Measurements from ENCODE around the gene LYRM4.
"Not testable (repeated sequence)": the region's sequence is repeated elsewhere in the genome, so short reads cannot be mapped to it uniquely, and the experiment has no call there.

The LYRM4 gene

DNA sequence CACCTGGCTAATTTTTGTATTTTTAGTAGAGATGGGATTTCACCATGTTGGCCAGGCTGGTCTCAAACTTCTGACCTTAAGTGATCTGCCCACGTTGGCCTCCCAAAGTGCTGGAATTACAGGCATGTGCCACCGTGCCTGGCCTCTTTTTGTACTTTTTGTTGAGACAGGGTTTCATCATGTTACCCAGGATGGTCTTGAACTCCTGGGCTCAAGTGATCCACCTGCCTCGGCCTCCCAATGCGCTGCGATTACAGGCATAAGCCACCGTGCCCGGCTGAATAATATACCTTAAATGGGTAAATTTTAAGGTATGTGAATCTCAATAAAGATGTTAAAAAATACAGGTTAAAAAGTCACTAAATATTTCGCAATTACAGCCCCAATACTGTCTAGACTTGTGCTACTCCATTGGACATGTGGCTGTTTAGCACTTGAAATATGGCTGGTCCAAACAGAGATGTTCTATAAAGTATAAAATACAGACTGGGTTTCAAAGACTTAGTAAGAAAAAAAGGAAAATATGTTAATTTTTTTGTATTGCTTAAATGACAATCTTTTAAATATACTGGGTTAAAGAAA, 133.6 kb downstream of the LYRM4 start:
- no peak for DNase-seq (ENCODE audit: low read depth, low spot score)
- H3K27ac ChIP-seq: no peak overlapping the region

GRCh38 chr6:5126214-5126613, 134.5 kb downstream of the LYRM4 start:
- no peak for DNase-seq (ENCODE audit: low read depth, low spot score)
- peak overlapping the region; percentile 69 for H3K27ac ChIP-seq

GRCh38 chr6:5125152-5126006, 135.4 kb downstream of the LYRM4 start:
- DNase-seq (ENCODE audit: low read depth, low spot score): no peak
- H3K27ac ChIP-seq: peak overlapping the region; percentile 69

GRCh38 chr6:5124526-5124925, 136.2 kb downstream of the LYRM4 start:
- DNase-seq (ENCODE audit: low read depth, low spot score): no peak
- peak overlapping the region; percentile 69 for H3K27ac ChIP-seq

DNA sequence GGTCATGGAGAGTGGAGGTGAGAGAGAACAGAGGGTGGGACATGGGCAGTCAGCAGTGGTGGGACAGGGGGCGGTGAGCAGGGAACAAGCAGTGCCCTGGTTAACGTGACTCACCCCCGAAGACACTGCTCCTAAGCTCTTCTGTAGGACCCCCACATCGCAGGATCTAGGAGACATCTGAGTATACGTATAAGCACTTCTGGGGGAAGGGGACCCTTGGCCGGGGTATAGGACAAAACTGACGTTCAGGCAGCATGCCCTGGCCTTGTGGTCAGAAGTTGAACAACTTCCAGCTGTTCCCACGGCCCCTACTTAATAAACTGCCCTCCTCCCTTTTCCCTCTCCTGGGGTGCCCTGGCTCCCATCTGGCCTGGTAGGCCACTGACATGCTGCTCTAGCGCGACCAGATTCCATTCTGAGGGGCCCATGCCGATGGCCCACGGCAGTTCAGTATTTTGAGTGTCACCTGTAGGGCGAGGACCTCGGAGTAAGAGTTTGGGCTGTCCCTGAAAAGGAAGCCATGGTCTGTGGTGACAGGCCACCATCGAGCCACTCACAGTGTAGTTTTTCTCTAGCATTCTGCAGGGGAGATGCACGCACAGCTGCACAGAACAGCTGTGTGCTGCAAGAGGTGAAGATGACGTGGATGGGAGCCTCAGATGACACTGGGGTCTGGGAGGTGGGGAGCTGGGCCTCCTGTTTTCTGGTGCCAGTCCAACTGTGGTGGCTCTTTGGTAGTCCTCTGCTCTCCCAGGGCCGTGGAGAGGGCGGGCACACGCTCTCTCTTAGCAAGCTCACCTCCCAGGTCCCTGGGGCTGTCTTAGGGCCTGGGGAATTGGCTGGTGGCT, 137.2 kb downstream of the LYRM4 start:
- no peak for DNase-seq (ENCODE audit: low read depth, low spot score)
- no peak overlapping the region for H3K27ac ChIP-seq

GRCh38 chr6:5122504-5123112, 138.1 kb downstream of the LYRM4 start:
- DNase-seq (ENCODE audit: low read depth, low spot score): no peak

DNA sequence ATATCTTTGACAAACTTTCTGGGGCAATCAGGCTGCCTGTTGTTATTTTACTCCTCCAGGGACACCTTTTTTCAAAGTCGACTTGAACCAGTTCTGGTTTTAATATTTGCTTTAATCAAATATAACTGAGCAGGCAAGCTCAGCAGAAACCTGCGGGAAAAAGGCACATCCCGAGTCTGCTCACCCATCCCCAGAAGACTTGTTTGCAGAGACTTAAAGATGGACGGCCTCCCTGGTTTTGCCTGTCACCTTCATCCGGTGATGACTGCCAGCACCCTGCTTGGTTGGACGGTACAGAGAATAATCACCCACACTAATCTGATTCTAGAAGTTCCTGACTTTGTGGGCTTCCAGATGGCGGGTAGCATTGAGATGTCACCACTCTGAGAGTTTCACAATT, 138.8 kb downstream of the LYRM4 start:
- no peak overlapping the region for H3K27ac ChIP-seq
- no peak for DNase-seq (ENCODE audit: low read depth, low spot score)

More at GRCh38 chr6:5122504-5123112, 138.1 kb downstream of the LYRM4 start:
- H3K27ac ChIP-seq: no peak overlapping the region

- H3K27ac ChIP-seq: no peak overlapping the region
- DNase-seq (ENCODE audit: low read depth, low spot score): no peak
Observed at GRCh38 chr6:5121479-5121878, 139.3 kb downstream of the LYRM4 start.

GRCh38 chr6:5120543-5120942, 140.2 kb downstream of the LYRM4 start:
- not testable (repeated sequence) for H3K27ac ChIP-seq; DNase-seq (ENCODE audit: low read depth, low spot score)

DNA sequence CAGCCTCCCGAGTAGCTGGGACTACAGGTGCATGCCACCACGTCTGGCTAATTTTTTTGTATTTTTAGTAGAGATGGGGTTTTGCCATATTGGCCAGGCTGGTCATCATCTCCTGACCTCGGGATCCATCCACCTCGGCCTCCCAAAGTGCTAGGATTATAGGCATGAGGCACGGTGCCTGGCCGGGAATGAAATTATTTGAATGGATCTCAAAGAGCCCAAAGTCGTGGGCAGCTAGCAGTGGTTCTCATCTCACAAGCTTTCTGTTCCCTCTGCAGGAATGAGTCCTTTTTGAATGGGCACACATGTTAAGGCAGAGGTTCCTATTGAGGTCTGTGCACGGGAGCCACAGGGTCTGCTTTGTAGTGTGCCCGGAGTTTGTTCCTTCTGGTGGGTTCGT, 140.7 kb downstream of the LYRM4 start:
- no peak for DNase-seq (ENCODE audit: low read depth, low spot score)
- no peak overlapping the region for H3K27ac ChIP-seq

- no peak for DNase-seq (ENCODE audit: low read depth, low spot score)
- H3K27ac ChIP-seq: no peak overlapping the region
Observed at GRCh38 chr6:5119090-5119951, 141.4 kb downstream of the LYRM4 start.

DNA sequence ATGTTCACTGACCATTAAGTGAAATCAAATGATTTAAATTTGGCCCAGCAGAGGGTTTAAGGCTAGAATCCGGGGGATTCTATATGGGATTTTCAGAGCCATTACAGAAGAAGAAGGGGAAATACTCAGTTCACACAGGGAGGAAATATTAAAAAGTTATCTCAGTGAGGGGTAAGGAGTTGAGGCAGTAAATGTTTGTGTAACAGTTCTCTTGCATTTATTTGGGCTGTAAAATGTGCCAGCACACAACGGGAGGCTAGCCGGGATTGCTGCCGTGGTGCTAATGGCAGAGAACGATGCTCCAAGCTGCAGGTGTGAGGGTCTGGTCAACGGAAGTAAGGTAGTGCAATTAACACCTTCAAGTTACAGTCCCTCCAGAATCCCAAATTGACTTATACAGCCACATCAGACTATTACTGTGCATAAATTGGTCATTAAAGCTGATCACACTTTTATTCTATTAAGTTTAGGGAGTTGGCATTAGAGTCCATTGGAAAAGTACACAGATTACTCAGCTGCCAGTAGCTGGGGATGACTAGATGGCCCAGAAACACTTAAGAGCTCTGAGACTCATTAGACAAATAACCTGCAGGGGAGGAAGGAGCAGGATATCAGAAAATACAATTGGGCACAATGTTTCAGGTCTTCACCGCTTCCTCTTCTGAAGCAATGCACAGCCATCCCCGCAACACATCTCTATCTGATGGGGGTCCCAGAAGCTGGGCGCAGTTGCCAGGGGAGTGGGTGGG, 144.3 kb downstream of the LYRM4 start:
- no peak for DNase-seq (ENCODE audit: low read depth, low spot score)
- H3K27ac ChIP-seq: no peak overlapping the region

DNA sequence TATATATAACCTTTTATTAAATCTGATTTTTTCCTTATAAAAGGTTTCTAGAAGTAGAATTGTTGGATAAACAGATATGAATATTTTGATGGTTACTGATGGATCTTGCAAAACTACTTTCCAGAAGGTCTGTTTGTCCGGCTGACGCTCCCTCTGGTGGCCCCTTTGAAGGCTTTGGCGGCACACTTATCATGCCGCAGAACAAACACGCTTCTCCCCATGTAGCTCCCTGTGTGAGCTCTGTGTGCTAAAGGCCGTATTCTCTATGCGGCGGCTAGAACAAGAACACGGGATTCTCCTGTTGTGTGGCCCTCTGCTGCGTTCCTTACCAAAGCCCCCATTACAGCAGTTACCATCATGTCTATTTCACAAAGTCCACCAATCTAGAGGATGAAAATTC, 145.6 kb downstream of the LYRM4 start:
- no peak overlapping the region for H3K27ac ChIP-seq
- DNase-seq (ENCODE audit: low read depth, low spot score): no peak

- no peak for DNase-seq (ENCODE audit: low read depth, low spot score)
- H3K27ac ChIP-seq: peak overlapping the region; percentile 24
Observed at GRCh38 chr6:5113096-5113495, 147.7 kb downstream of the LYRM4 start.

DNA sequence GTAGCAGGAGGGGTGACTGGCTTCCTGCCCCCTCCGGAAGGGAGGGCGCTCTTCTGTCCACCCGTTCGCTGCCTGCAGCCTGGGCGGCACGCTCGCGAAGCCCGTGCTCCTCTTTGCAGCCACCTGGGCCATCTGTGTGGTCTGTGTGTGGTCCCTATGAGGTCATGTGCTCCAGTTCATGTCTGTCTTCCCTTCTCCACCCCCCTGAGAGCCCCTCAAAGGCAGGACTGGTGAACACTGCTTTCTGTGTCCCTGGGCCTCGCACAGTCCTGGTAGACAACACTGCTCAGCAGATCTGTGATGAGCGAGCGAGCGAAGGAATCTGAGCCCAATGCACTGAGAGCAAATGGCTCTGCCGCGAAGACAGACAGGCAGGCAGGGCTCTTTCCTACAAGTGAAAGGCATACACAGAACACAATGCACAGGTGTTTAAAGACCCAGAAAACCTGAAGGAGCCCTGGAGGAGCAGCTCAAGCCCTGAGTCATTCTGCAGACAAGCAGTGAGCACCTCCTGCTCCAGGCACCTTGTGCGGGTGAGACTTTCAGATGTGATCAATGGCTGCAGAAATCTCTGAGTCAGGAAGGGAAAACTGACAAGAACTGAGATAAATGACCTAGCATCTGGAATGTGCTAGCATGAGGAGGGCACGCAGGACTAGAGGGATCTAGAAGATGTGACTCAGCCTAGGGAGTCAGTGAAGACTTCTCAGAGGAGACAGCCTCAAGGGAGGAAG, 148.5 kb downstream of the LYRM4 start:
- H3K27ac ChIP-seq: peak overlapping the region; percentile 24
- peak; percentile 80 for DNase-seq (ENCODE audit: low read depth, low spot score)

GRCh38 chr6:5111626-5112025, 149.1 kb downstream of the LYRM4 start:
- no peak for DNase-seq (ENCODE audit: low read depth, low spot score)
- no peak overlapping the region for H3K27ac ChIP-seq

GRCh38 chr6:5110246-5110645, 150.5 kb downstream of the LYRM4 start:
- DNase-seq (ENCODE audit: low read depth, low spot score): no peak

DNA sequence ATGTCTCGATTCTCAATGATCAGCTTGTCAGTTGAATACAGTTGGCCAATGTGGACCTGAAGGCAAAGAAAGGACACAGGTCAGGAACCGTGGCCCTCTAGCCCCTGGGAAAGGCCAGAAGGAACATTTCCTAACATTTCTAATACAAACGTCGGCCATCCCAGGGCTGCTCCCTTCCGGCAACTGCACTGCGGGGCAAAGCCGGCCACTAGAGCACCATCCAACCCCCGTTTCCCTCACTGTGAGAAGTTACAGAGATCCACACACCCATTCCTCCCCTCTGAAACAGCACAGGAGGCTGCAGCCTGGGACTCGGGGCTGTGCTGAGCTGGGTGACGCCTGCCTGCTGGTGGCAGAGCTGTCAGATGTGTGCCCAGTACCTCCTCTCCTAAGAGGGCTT, 151.3 kb downstream of the LYRM4 start:
- DNase-seq (ENCODE audit: low read depth, low spot score): no peak
- no peak overlapping the region for H3K27ac ChIP-seq

More at GRCh38 chr6:5110246-5110645, 150.5 kb downstream of the LYRM4 start:
- no peak overlapping the region for H3K27ac ChIP-seq
